Measurements from ENCODE around the gene TNP1. TPM values are rescaled to one million over a fixed set of nuclear protein-coding genes. Genes with fewer than 3 reads are reported as not detected.

Gene TNP1
- total and polyA plus RNA-seq, 9 donors: not detected

DNA sequence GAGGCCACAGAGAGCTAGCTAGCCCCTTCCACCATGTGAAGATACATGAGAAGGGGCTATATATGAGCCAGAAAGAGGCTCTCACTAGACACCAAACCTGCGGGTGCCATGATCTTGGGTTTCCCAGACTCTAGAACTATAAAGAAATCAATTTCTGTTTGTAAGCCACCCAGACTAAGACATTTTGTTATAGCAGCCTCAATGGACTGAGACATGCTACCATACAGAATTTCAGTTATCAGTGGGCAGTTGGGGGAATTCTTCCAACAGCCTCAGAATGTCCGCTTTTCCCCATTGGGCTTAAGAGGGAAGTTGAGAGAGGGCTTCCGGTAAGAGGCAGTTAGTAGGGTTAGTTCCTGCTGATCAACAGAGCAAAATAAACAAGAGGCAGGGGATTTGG, 39.2 kb downstream of the TNP1 start:
- H3K27ac ChIP-seq: no peak overlapping the region
- intact Hi-C loops (cut with DNase I): no loop called here
- 94 to 100% (median 97%) methylated on average over 3 of the region's 3 CpGs for WGBS, 3 donors
- TF ChIP-seq, protein P1, sequence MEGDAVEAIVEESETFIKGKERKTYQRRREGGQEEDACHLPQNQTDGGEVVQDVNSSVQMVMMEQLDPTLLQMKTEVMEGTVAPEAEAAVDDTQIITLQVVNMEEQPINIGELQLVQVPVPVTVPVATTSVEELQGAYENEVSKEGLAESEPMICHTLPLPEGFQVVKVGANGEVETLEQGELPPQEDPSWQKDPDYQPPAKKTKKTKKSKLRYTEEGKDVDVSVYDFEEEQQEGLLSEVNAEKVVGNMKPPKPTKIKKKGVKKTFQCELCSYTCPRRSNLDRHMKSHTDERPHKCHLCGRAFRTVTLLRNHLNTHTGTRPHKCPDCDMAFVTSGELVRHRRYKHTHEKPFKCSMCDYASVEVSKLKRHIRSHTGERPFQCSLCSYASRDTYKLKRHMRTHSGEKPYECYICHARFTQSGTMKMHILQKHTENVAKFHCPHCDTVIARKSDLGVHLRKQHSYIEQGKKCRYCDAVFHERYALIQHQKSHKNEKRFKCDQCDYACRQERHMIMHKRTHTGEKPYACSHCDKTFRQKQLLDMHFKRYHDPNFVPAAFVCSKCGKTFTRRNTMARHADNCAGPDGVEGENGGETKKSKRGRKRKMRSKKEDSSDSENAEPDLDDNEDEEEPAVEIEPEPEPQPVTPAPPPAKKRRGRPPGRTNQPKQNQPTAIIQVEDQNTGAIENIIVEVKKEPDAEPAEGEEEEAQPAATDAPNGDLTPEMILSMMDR (IDR thresholded peaks at IDR 0.05): no peak
- TF ChIP-seq POLR2A (IDR thresholded peaks at IDR 0.05) (no peak), EP300 (IDR thresholded peaks at IDR 0.05) (no peak)
- H3K27me3 ChIP-seq: no peaks in the 10 kb centered on the region
- no peaks in the 10 kb centered on the region for H3K36me3 ChIP-seq
- DNase-seq: no peak
- no peaks in the 10 kb centered on the region for H3K9me3 ChIP-seq
- no peaks in the 10 kb centered on the region for H3K4me1 ChIP-seq (ENCODE audit: insufficient read depth)
- H3K4me3 ChIP-seq: no peak overlapping the region

DNA sequence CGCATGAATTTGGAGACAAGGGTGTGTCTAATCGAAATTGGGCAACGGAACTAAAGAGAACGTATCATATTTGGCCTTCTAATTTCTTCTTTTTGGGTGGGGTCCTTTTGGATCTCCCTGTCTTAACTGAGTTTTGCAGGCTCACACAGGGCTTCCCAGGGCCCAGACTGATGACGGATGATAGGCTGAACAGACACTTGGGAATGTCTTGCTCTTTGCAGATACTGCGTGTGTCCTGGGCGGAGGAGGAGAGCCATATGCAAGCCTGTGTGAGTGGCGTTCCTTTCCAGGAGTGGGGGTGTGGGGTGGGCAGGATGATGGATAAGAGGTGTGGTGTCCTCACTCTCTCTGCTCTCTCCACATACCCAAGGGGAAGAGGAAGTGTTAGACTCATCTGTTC, 40.1 kb downstream of the TNP1 start:
- no peak for DNase-seq
- Histone ChIP-seq H3K36me3 (no peaks in the 10 kb centered on the region), H3K27me3 (no peaks in the 10 kb centered on the region), H3K9me3 (no peaks in the 10 kb centered on the region), H3K4me3 (no peak overlapping the region), H3K27ac (no peak overlapping the region), H3K4me1 (ENCODE audit: insufficient read depth) (no peaks in the 10 kb centered on the region)
- TF ChIP-seq, protein P1 (IDR thresholded peaks at IDR 0.05): no peak
- TF ChIP-seq EP300 (IDR thresholded peaks at IDR 0.05): no peak
- no peak for TF ChIP-seq POLR2A (IDR thresholded peaks at IDR 0.05)
- intact Hi-C loops (cut with DNase I): no loop called here
- WGBS, 3 donors: 90 to 96% (median 93%) methylated on average over 8 of the region's 8 CpGs

DNA sequence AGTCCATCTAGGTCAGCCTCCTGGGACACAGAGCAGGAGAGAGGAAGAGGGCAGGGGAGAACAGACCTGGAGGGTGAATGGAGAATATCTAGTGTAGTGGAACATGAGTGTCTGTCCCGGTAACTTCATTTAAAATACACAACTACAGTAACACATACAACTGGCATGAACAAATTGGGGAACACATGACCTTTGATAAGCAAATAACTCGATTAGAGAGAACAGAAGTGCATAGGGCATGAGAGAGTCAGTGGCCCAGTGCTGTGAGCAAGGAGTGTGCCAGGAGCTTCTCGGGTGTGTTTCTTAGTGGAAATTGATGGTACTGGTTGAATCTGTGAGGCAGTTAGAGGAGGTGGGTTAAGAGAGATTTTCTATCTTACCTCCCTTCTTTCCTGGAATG, 40.8 kb downstream of the TNP1 start:
- no peaks in the 10 kb centered on the region for H3K9me3 ChIP-seq
- intact Hi-C loops (cut with DNase I): no loop called here
- 78 to 84% (median 80%) methylated on average over 3 of the region's 3 CpGs for WGBS, 3 donors
- no peaks in the 10 kb centered on the region for H3K36me3 ChIP-seq
- no peak for TF ChIP-seq POLR2A (IDR thresholded peaks at IDR 0.05)
- TF ChIP-seq, protein P1 (IDR thresholded peaks at IDR 0.05): no peak
- TF ChIP-seq EP300 (IDR thresholded peaks at IDR 0.05): no peak
- no peak overlapping the region for H3K27ac ChIP-seq
- no peaks in the 10 kb centered on the region for H3K27me3 ChIP-seq
- H3K4me3 ChIP-seq: no peak overlapping the region
- DNase-seq: no peak
- H3K4me1 ChIP-seq (ENCODE audit: insufficient read depth): no peaks in the 10 kb centered on the region

DNA sequence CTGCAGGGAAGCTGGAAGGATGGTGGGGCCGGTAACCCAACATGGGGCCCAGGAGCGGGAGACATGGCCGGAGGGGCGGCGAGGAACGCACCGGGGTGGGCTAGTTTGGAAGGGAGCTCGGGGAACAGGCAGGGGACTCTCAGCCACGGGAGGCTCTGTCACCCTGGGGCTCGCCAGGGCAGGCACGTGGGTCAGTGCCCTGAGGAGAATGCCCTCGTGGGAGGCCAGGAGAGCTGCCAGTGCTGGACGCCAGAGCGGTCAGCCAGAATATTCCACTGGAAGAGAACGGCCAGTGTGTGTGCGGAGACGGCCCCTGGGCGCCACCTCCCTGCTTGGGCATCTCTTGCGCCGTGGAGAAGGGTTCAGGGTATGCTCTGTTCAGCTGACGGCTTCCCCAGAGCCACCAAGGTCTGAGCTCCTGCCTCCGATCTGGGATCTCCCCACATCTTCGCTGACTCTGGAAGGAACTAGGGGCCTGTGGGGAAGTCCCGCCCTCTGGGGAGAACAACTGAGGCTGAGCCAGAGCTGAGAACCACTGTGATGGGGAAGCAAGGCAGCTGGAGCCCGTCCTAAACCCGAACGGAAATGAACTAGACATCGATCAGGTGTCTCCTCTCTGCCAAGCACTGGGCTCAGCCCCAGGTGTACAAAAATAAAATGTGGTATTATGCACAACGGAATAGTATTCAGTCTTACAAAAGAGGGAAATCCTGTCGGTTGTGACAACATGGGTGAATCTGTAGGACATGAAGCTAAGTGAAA, 49.3 kb downstream of the TNP1 start:
- no peaks in the 10 kb centered on the region for H3K4me1 ChIP-seq (ENCODE audit: insufficient read depth)
- H3K4me3 ChIP-seq: no peak overlapping the region
- no peak for DNase-seq
- H3K36me3 ChIP-seq: no peaks in the 10 kb centered on the region
- TF ChIP-seq EP300 (IDR thresholded peaks at IDR 0.05) (no peak), POLR2A (IDR thresholded peaks at IDR 0.05) (no peak)
- TF ChIP-seq, protein P1 (IDR thresholded peaks at IDR 0.05): no peak
- no peaks in the 10 kb centered on the region for H3K9me3 ChIP-seq
- 88 to 90% (median 88%) methylated on average over 30 of the region's 30 CpGs for WGBS, 3 donors
- no peaks in the 10 kb centered on the region for H3K27me3 ChIP-seq
- H3K27ac ChIP-seq: no peak overlapping the region
- intact Hi-C loops (cut with DNase I): no loop called here

Other genes starting within 250 kb of the TNP1 start
- gene IGFBP2, start 226.6 kb downstream of the TNP1 start, total RNA-seq: 100 to 1,000 TPM; 112 to 333 (median 165) TPM
- gene IGFBP2, start 226.6 kb downstream of the TNP1 start, polyA plus RNA-seq: 100 to 1,000 TPM in 1 of 2 donors, 10 to 100 TPM in 1; 47.2 to 241 TPM
- gene IGFBP5, start 164.5 kb downstream of the TNP1 start, total RNA-seq: 1,000 to 10,000 TPM in 6 of 7 donors, 100 to 1,000 TPM in 1; 718 to 3,214 (median 2,824) TPM
- 1,000 to 10,000 TPM in 1 of 2 donors, 100 to 1,000 TPM in 1; 929 to 1,464 TPM for gene IGFBP5, start 164.5 kb downstream of the TNP1 start, polyA plus RNA-seq

All from ovary (tissue), 9 donors.